K562 (cell line): ENCODE results near the gene KDM2B. TPM values are rescaled to one million over a fixed set of nuclear protein-coding genes. Genes with fewer than 3 reads are reported as not detected.

Experiments
- BCL6 ChIP-seq: fragments of 250-450 bp; sonication (Bioruptor Pico); IDR thresholded peaks from 2 replicates; pipeline ENCODE4 v1.4.0; 2020
- CEBPB ChIP-seq: fragments of 450-650 bp; IDR thresholded peaks from 2 replicates; pipeline ENCODE4 v1.6.1; 2016; ENCODE audit warnings: missing genetic modification characterization, missing compliant biosample characterization
- DIDO1 ChIP-seq: fragments of 450-650 bp; IDR thresholded peaks from 2 replicates; pipeline ENCODE4 v1.6.1; 2016; ENCODE audit warnings: low read depth, missing biosample characterization, missing genetic modification characterization
- E2F3 ChIP-seq: fragments of 250-450 bp; sonication (Bioruptor Pico); IDR thresholded peaks from 2 replicates; pipeline ENCODE4 v1.4.0; 2020; ENCODE audit warnings: mild to moderate bottlenecking
- FOXM1 ChIP-seq, 2 experiments: fragments of 450-650 bp in 1 of 2; sonication (generic) in 1 of 2; formaldehyde crosslinking in 1 of 2; IDR thresholded peaks; 2 replicates each; pipeline versions ENCODE4 v1.6.1 to v1.9.0; 2017 to 2022; ENCODE audit warnings: low read depth in 2 of 2, mild to moderate bottlenecking in 2 of 2, missing genetic modification reagents in 1 of 2, moderate library complexity in 1 of 2
- HDAC2 ChIP-seq: fragments of 450-650 bp; IDR thresholded peaks from 2 replicates; pipeline ENCODE4 v1.6.1; 2016; ENCODE audit warnings: mild to moderate bottlenecking
- HDAC8 ChIP-seq: fragments of 450-650 bp; IDR thresholded peaks from 2 replicates; pipeline ENCODE4 v1.6.1; 2016; ENCODE audit warnings: mild to moderate bottlenecking, missing genetic modification characterization, moderate library complexity, missing compliant biosample characterization
- HLTF ChIP-seq: fragments of 450-650 bp; IDR thresholded peaks from 2 replicates; pipeline ENCODE4 v1.6.1; 2016
- LARP7 ChIP-seq: fragments of 450-650 bp; IDR thresholded peaks from 2 replicates; pipeline ENCODE4 v1.6.1; 2016
- NCOA2 ChIP-seq, 2 experiments: fragments of 450-650 bp; IDR thresholded peaks; 2 replicates each; pipeline ENCODE4 v1.6.1; 2018; ENCODE audit warnings: mild to moderate bottlenecking in 2 of 2, moderate library complexity in 1 of 2; ENCODE audit not compliant: partially characterized antibody in 2 of 2
- NFIC ChIP-seq: fragments of 450-650 bp; IDR thresholded peaks from 2 replicates; pipeline ENCODE4 v1.6.1; 2017; ENCODE audit warnings: mild to moderate bottlenecking, inconsistent platforms
- NFXL1 ChIP-seq: fragments of 450-650 bp; formaldehyde crosslinking; IDR thresholded peaks from 2 replicates; pipeline ENCODE4 v1.4.0; 2021; ENCODE audit warnings: mild to moderate bottlenecking
- PHF21A ChIP-seq: fragments of 450-650 bp; IDR thresholded peaks from 2 replicates; pipeline ENCODE4 v1.6.1; 2017; ENCODE audit warnings: low read depth, borderline replicate concordance
- RBM39 ChIP-seq: fragments of 200-400 bp; formaldehyde crosslinking; optimal IDR thresholded peaks from 2 replicates; pipeline ENCODE3; 2018; ENCODE audit warnings: low read depth, low read length
- SAFB2 ChIP-seq: fragments of 200-400 bp; formaldehyde crosslinking; IDR thresholded peaks from 2 replicates; pipeline ENCODE4 v1.6.1; 2018; ENCODE audit warnings: borderline replicate concordance, low read length, low read depth, moderate library complexity; ENCODE audit not compliant: severe bottlenecking
- SMARCA5 ChIP-seq: fragments of 450-650 bp; IDR thresholded peaks from 2 replicates; pipeline ENCODE4 v1.6.1; 2016
- TAL1 ChIP-seq: fragments of 450-650 bp; IDR thresholded peaks from 2 replicates; pipeline ENCODE4 v1.6.1; 2016; ENCODE audit warnings: mild to moderate bottlenecking
- ZNF274 ChIP-seq: IDR thresholded peaks from 2 replicates; pipeline ENCODE4 v1.6.1; 2011; ENCODE audit warnings: low read depth, mild to moderate bottlenecking, low read length, moderate library complexity, borderline replicate concordance
- ZNF354B ChIP-seq: fragments of 250-450 bp; sonication (Bioruptor Pico); IDR thresholded peaks from 2 replicates; pipeline ENCODE4 v1.4.0; 2020
- ZNF551 ChIP-seq: fragments of 250-450 bp; sonication (Bioruptor Pico); IDR thresholded peaks from 2 replicates; pipeline ENCODE4 v1.5.0; 2021; ENCODE audit warnings: mild to moderate bottlenecking, moderate library complexity
- ZNF584 ChIP-seq: fragments of 200-800 bp; sonication (Bioruptor generic); IDR thresholded peaks from 2 replicates; pipeline ENCODE4 v1.6.1; 2016; ENCODE audit warnings: low read depth, mild to moderate bottlenecking, missing genetic modification characterization, missing compliant biosample characterization
- polyA plus RNA-seq, 8 experiments: library from polyadenylated mRNA; depleted of rRNA in 4 of 8; stranded (reverse) in 5 of 8; unstranded in 3 of 8; fragments of >200 nt; fragmentation: Nextera tagmentation in 2 of 8; fragmentation: Illumina TruSeq in 1 of 8; extraction: Ambion mirVana in 2 of 8; extraction: Trizol in 1 of 8; gene quantifications; 2 replicates each; pipeline versions ENCODE4 v1.2.1 to v1.2.3, GENCODE V29; 2011 to 2014; ENCODE audit warnings: inconsistent platforms in 1 of 8, missing spikeins in 1 of 8
- total RNA-seq, 7 experiments: library from RNA; depleted of rRNA in 6 of 7; stranded (reverse); fragments of >200 nt in 6 of 7; fragmentation: Illumina TruSeq in 2 of 7; extraction: Trizol in 2 of 7; gene quantifications; 2 replicates each; pipeline versions ENCODE4 v1.2.1 to v1.2.3, GENCODE V29; 2011 to 2021; ENCODE audit warnings: low replicate concordance in 1 of 7
- TF ChIP-seq, protein P1 (sequence below): fragments of 450-650 bp; IDR thresholded peaks from one replicate; pipeline ENCODE4 v1.6.1; 2018; ENCODE audit warnings: mild to moderate bottlenecking, moderate library complexity; ENCODE audit not compliant: partially characterized antibody
- TF ChIP-seq, protein P2 (sequence below): fragments of 450-650 bp; formaldehyde crosslinking; IDR thresholded peaks from 2 replicates; pipeline ENCODE4 v1.4.0; 2022; ENCODE audit warnings: missing genetic modification characterization
- TF ChIP-seq, protein P3 (sequence below): sonication (generic); formaldehyde crosslinking; IDR thresholded peaks from 2 replicates; pipeline ENCODE4 v1.9.0; 2022; ENCODE audit warnings: mild to moderate bottlenecking, missing genetic modification reagents
- TF ChIP-seq, protein P4 (sequence below): sonication (generic); formaldehyde crosslinking; IDR thresholded peaks from 2 replicates; pipeline ENCODE4 v1.8.0; 2022; ENCODE audit warnings: mild to moderate bottlenecking, missing genetic modification reagents
- TF ChIP-seq, protein P5 (sequence below): sonication (generic); IDR thresholded peaks from 2 replicates; pipeline ENCODE4 v1.6.1; 2016

Gene KDM2B
- total and polyA plus RNA-seq, 9 of the 15 experiments (the other 6 are each of a cell fraction or from before 2014, with no cell fraction given) = 7.4 to 50.5 (median 22.5) TPM

DNA sequence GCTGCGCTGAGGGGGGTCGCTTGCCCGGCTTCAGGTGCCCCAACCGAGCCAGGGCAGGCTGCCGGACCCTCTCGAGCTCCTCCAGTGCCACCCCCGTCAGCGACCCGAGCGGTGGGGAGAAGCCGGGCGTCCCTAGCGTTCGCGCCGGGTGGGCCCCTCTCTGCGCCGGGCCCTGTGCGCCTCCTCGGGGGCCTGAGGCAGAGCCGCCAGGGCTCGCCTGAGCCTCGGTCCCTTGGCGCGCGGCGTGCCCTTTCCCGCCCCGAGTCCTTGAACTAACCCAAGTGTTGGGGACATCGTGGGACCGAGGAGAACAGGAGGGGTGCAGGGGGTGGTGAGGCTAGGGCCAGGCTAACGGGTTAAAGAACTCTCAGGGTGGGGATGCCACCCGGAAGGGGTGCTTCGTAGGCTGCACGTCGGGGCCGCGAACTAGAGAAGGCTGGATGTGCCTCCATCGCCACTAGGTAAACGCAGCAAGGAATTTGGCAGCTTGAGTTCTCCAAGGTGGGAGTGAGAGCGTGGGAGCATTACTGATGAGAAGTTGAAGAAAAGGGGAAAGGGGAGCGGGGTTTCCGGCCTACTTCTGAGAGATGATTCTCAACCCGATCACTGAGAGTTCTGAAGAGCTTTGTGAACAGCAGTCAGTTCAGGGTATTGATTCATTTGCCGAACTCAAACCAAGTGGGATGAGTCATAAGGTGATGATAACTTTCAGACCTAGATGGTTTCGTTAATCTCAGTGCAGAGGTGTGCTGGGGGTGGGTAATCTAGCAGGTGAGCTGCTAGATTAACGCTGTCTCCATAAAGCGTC lies 180.3 kb downstream of the KDM2B start (continued):
- TF ChIP-seq FOXM1 (IDR thresholded peaks at IDR 0.05; ENCODE audit: low read depth) = no peak
- TF ChIP-seq FOXM1 (CRISPR knock-in tag; IDR thresholded peaks at IDR 0.05; ENCODE audit: low read depth) = no peak
- TF ChIP-seq, protein P1, sequence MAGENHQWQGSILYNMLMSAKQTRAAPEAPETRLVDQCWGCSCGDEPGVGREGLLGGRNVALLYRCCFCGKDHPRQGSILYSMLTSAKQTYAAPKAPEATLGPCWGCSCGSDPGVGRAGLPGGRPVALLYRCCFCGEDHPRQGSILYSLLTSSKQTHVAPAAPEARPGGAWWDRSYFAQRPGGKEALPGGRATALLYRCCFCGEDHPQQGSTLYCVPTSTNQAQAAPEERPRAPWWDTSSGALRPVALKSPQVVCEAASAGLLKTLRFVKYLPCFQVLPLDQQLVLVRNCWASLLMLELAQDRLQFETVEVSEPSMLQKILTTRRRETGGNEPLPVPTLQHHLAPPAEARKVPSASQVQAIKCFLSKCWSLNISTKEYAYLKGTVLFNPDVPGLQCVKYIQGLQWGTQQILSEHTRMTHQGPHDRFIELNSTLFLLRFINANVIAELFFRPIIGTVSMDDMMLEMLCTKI = no peak
- no peak for TF ChIP-seq HDAC8
- TF ChIP-seq ZNF354B (CRISPR knock-in tag) = no peak
- TF ChIP-seq ZNF551 (CRISPR knock-in tag) = no peak
- no peak for TF ChIP-seq HLTF
- no peak for TF ChIP-seq NCOA2 (IDR thresholded peaks at IDR 0.05; ENCODE audit: partially characterized antibody in 2 of 2)
- 0 out of 2 replicates have a peak, but pooled peaks have one; percentile 18 for TF ChIP-seq TAL1
- TF ChIP-seq, protein P2, sequence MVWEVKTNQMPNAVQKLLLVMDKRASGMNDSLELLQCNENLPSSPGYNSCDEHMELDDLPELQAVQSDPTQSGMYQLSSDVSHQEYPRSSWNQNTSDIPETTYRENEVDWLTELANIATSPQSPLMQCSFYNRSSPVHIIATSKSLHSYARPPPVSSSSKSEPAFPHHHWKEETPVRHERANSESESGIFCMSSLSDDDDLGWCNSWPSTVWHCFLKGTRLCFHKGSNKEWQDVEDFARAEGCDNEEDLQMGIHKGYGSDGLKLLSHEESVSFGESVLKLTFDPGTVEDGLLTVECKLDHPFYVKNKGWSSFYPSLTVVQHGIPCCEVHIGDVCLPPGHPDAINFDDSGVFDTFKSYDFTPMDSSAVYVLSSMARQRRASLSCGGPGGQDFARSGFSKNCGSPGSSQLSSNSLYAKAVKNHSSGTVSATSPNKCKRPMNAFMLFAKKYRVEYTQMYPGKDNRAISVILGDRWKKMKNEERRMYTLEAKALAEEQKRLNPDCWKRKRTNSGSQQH (CRISPR knock-in tag) = 0 out of 2 replicates have a peak, but pooled peaks have one; percentile 9
- TF ChIP-seq, protein P3, sequence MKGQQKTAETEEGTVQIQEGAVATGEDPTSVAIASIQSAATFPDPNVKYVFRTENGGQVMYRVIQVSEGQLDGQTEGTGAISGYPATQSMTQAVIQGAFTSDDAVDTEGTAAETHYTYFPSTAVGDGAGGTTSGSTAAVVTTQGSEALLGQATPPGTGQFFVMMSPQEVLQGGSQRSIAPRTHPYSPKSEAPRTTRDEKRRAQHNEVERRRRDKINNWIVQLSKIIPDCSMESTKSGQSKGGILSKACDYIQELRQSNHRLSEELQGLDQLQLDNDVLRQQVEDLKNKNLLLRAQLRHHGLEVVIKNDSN (CRISPR knock-in tag) = no peak
- TF ChIP-seq ZNF584 = no peak
- no peak; the same call in 1 of the 2 replicates for TF ChIP-seq E2F3
- TF ChIP-seq, protein P4, sequence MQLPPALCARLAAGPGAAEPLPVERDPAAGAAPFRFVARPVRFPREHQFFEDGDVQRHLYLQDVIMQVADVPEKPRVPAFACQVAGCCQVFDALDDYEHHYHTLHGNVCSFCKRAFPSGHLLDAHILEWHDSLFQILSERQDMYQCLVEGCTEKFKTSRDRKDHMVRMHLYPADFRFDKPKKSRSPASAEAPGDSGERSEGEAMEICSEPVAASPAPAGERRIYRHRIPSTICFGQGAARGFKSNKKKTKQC (CRISPR knock-in tag) = 0 out of 2 replicates have a peak, but pooled peaks have one; percentile 20
- no peak for TF ChIP-seq DIDO1 (tag)
- no peak for TF ChIP-seq NFXL1 (CRISPR knock-in tag)
- no peak; the same call in none of the 2 replicates for TF ChIP-seq NFIC
- no peak for TF ChIP-seq CEBPB (tag)
- no peak for TF ChIP-seq HDAC2
- TF ChIP-seq LARP7 = no peak
- TF ChIP-seq SAFB2 = no peak
- no peak for TF ChIP-seq RBM39
- no peak for TF ChIP-seq BCL6 (CRISPR knock-in tag)
- TF ChIP-seq SMARCA5 = no peak
- TF ChIP-seq, protein P5, sequence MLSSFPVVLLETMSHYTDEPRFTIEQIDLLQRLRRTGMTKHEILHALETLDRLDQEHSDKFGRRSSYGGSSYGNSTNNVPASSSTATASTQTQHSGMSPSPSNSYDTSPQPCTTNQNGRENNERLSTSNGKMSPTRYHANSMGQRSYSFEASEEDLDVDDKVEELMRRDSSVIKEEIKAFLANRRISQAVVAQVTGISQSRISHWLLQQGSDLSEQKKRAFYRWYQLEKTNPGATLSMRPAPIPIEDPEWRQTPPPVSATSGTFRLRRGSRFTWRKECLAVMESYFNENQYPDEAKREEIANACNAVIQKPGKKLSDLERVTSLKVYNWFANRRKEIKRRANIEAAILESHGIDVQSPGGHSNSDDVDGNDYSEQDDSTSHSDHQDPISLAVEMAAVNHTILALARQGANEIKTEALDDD = peak; percentile 65; the same call in 1 of the 2 replicates
- no peak for TF ChIP-seq PHF21A
- TF ChIP-seq ZNF274 = no peak
